SK-N-SH (cell line): Measurements from ENCODE around the gene IMMP1L.

ENCODE experiments used
- FOXM1 ChIP-seq: IDR thresholded peaks from 2 replicates; pipeline ENCODE4 v1.4.0; 2012; ENCODE audit warnings: low read depth, mild to moderate bottlenecking
- JUND ChIP-seq: IDR thresholded peaks from 2 replicates; pipeline ENCODE4 v1.4.0; 2012
- MEF2A ChIP-seq: IDR thresholded peaks from 2 replicates; pipeline ENCODE4 v1.4.0; 2012; ENCODE audit warnings: low read depth, borderline replicate concordance
- NRF1 ChIP-seq: IDR thresholded peaks from 2 replicates; pipeline ENCODE4 v1.6.1; 2012; ENCODE audit warnings: low read depth, mild to moderate bottlenecking, low read length
- POLR2AphosphoS5 ChIP-seq: IDR thresholded peaks from 2 replicates; pipeline ENCODE4 v1.6.1; 2012; ENCODE audit warnings: low read depth, low read length
- RFX5 ChIP-seq: IDR thresholded peaks from 2 replicates; pipeline ENCODE4 v1.6.1; 2012; ENCODE audit warnings: mild to moderate bottlenecking, improper control_type of control experiment, low read length
- TCF12 ChIP-seq: IDR thresholded peaks from 2 replicates; pipeline ENCODE4 v1.4.0; 2012
- TF ChIP-seq, protein P1 (sequence below): fragments of 150-350 bp; IDR thresholded peaks from 2 replicates; pipeline ENCODE4 v1.6.1; 2017; ENCODE audit warnings: antibody characterized with exemption, low read length, low read depth, borderline replicate concordance
- TF ChIP-seq, protein P2 (sequence below): fragments of 200-600 bp; sonication (generic); IDR thresholded peaks from 2 replicates; pipeline ENCODE4 v1.6.1; 2017; ENCODE audit warnings: antibody characterized with exemption, mild to moderate bottlenecking, moderate library complexity
- TF ChIP-seq, protein P3 (sequence below): IDR thresholded peaks from 2 replicates; pipeline ENCODE4 v1.4.0; 2012; ENCODE audit warnings: low read depth

DNA sequence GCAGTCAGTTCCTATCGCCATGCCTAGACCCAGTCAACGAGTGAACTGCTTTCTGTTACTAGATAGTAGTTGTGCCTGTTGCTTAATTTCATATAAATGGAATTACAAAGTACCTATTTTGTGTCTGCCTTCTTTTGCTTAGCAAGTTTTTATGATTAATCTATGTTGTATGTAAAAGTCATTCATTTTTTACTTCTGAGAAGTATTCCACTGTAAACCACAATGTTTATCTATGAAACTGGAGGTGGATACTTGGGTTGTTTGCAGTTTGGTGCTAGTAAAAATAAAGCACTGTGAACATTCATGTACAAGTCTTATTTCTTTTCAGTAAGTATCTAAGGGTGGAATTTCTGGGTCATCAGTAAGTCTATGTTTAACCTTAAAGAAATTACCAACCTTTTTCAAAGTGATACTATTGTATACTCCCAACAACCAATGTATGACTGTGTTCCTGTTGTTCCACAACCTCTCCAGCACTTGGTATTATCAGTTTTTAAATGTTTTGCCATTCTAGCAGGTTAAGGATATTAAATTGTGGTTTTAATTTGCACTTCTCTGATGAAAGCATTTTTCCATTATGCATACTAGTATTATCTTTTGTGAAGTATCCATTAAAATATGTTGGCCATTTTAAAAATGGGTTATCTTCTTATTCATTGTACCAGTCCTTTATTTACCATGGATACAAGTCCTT lies 71.5 kb downstream of the IMMP1L start:
- TF ChIP-seq TCF12 (no peak), RFX5 (no peak), FOXM1 (no peak), NRF1 (no peak), JUND (no peak), MEF2A (no peak), POLR2AphosphoS5 (no peak)
- TF ChIP-seq, protein P1, sequence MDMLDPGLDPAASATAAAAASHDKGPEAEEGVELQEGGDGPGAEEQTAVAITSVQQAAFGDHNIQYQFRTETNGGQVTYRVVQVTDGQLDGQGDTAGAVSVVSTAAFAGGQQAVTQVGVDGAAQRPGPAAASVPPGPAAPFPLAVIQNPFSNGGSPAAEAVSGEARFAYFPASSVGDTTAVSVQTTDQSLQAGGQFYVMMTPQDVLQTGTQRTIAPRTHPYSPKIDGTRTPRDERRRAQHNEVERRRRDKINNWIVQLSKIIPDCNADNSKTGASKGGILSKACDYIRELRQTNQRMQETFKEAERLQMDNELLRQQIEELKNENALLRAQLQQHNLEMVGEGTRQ: no peak
- TF ChIP-seq, protein P2, sequence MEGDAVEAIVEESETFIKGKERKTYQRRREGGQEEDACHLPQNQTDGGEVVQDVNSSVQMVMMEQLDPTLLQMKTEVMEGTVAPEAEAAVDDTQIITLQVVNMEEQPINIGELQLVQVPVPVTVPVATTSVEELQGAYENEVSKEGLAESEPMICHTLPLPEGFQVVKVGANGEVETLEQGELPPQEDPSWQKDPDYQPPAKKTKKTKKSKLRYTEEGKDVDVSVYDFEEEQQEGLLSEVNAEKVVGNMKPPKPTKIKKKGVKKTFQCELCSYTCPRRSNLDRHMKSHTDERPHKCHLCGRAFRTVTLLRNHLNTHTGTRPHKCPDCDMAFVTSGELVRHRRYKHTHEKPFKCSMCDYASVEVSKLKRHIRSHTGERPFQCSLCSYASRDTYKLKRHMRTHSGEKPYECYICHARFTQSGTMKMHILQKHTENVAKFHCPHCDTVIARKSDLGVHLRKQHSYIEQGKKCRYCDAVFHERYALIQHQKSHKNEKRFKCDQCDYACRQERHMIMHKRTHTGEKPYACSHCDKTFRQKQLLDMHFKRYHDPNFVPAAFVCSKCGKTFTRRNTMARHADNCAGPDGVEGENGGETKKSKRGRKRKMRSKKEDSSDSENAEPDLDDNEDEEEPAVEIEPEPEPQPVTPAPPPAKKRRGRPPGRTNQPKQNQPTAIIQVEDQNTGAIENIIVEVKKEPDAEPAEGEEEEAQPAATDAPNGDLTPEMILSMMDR: no peak
- TF ChIP-seq, protein P3, sequence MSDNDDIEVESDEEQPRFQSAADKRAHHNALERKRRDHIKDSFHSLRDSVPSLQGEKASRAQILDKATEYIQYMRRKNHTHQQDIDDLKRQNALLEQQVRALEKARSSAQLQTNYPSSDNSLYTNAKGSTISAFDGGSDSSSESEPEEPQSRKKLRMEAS: no peak
